Chondrocyte (in vitro differentiated cells): Measurements from ENCODE around the gene CD9. TPM values are rescaled to one million over a fixed set of nuclear protein-coding genes. Genes with fewer than 3 reads are reported as not detected.
"Not testable (repeated sequence)": the region's sequence is repeated elsewhere in the genome, so short reads cannot be mapped to it uniquely, and the experiment has no call there.

Source experiments
- DNase-seq: peaks from one replicate; pipeline ENCODE4 v3.0.0; 2021; ENCODE audit warnings: mixed read lengths, low spot score
- H3K27ac Mint-ChIP-seq: one replicate; pipeline ENCODE4 v1.8.0; 2021; ENCODE audit warnings: mild to moderate bottlenecking, moderate library complexity, mixed read lengths; ENCODE audit not compliant: unreplicated experiment
- H3K27me3 Mint-ChIP-seq: 2 replicates; pipeline ENCODE4 v1.8.0; 2021; ENCODE audit warnings: low read depth, mixed read lengths
- H3K36me3 Mint-ChIP-seq: 2 replicates; pipeline ENCODE4 v1.8.0; 2021; ENCODE audit warnings: low read depth, mixed read lengths
- H3K4me1 Mint-ChIP-seq: 2 replicates; pipeline ENCODE4 v1.8.0; 2021; ENCODE audit warnings: low read depth, mild to moderate bottlenecking, mixed read lengths
- H3K4me3 Mint-ChIP-seq: one replicate; pipeline ENCODE4 v1.8.0; 2021; ENCODE audit warnings: mild to moderate bottlenecking, moderate library complexity, mixed read lengths; ENCODE audit not compliant: unreplicated experiment
- H3K9me3 Mint-ChIP-seq: 2 replicates; pipeline ENCODE4 v1.8.0; 2021; ENCODE audit warnings: low read depth, mixed read lengths
- CTCF ChIP-seq: fragments of 200-600 bp; sonication (generic); IDR thresholded peaks from 2 replicates; pipeline ENCODE4 v1.5.0; 2021; ENCODE audit warnings: antibody characterized with exemption, mild to moderate bottlenecking, moderate library complexity
- long read RNA-seq: library from polyadenylated mRNA; stranded (forward); transcript quantifications from one replicate; pipeline ENCODE4 v2.0.0, GENCODE V29; 2021
- total RNA-seq: library from RNA; stranded (reverse); gene quantifications from 3 replicates; pipeline ENCODE4 v1.2.1, GENCODE V29; 2021

Gene CD9
- 54.7 to 62.1 TPM (median 60.7 TPM) in 3 replicates for total RNA-seq
- long read RNA-seq, transcript CD9-201 (8 exons, 1,218 nt) = major isoform, 91 of 109 reads
- long read RNA-seq, partial matches to known transcripts = 11 of 109 reads
- long read RNA-seq, other reads (novel, unspliced or antisense) = 3 of 109 reads

- no peaks in the 10 kb centered on the region for H3K27me3 Mint-ChIP-seq
- no peak for DNase-seq
- peak; percentile 12 for TF ChIP-seq CTCF
- H3K36me3 Mint-ChIP-seq = no peaks in the 10 kb centered on the region
- no peaks in the 10 kb centered on the region for H3K9me3 Mint-ChIP-seq
- H3K27ac Mint-ChIP-seq = peak within 1 kb of the TSS; percentile 79
- peaks cover 39% of the 10 kb centered on the region for H3K4me1 Mint-ChIP-seq
- peak within 1 kb of the TSS; percentile 76 for H3K4me3 Mint-ChIP-seq
These were observed at the start of gene CD9 for GRCh38 chr12:6200256-6201212. Gene CD9, plus strand, starts transcription at chr12:6200400. Its CDS starts 100 bp downstream, at chr12:6200500.

GRCh38 chr12:6154730-6155459 lies 45.3 kb upstream of the CD9 start:
- Mint-ChIP-seq H3K27me3 (no peaks in the 10 kb centered on the region), H3K27ac (no peak overlapping the region), H3K4me3 (no peak overlapping the region), H3K36me3 (no peaks in the 10 kb centered on the region), H3K4me1 (peaks cover 13% of the 10 kb centered on the region), H3K9me3 (no peaks in the 10 kb centered on the region)
- no peak for TF ChIP-seq CTCF
- DNase-seq = no peak

- H3K4me1 Mint-ChIP-seq = peaks cover 30% of the 10 kb centered on the region
- no peaks in the 10 kb centered on the region for H3K36me3 Mint-ChIP-seq
- no peak overlapping the region for H3K27ac Mint-ChIP-seq
- H3K4me3 Mint-ChIP-seq = no peak overlapping the region
- H3K27me3 Mint-ChIP-seq = no peaks in the 10 kb centered on the region
- TF ChIP-seq CTCF = no peak
- no peak for DNase-seq
- H3K9me3 Mint-ChIP-seq = no peaks in the 10 kb centered on the region
These were observed 42.7 kb upstream of the CD9 start for GRCh38 chr12:6157482-6157881.

GRCh38 chr12:6158255-6158654 lies 41.9 kb upstream of the CD9 start:
- Mint-ChIP-seq H3K27me3 (no peaks in the 10 kb centered on the region), H3K4me3 (no peak overlapping the region), H3K9me3 (no peaks in the 10 kb centered on the region), H3K36me3 (no peaks in the 10 kb centered on the region), H3K4me1 (peaks cover 30% of the 10 kb centered on the region), H3K27ac (no peak overlapping the region)
- DNase-seq = no peak
- TF ChIP-seq CTCF = no peak

- Mint-ChIP-seq H3K36me3 (no peaks in the 10 kb centered on the region), H3K4me3 (no peak overlapping the region), H3K4me1 (peaks cover 30% of the 10 kb centered on the region), H3K9me3 (no peaks in the 10 kb centered on the region), H3K27me3 (no peaks in the 10 kb centered on the region), H3K27ac (no peak overlapping the region)
- no peak for DNase-seq
- no peak for TF ChIP-seq CTCF
These were observed 41.5 kb upstream of the CD9 start for GRCh38 chr12:6158749-6159148.

- not testable (repeated sequence) for H3K27ac Mint-ChIP-seq, H3K4me3 Mint-ChIP-seq, DNase-seq, H3K36me3 Mint-ChIP-seq, H3K9me3 Mint-ChIP-seq, H3K27me3 Mint-ChIP-seq
- peaks cover 30% of the 10 kb centered on the region for H3K4me1 Mint-ChIP-seq
These were observed 40.8 kb upstream of the CD9 start for GRCh38 chr12:6159166-6160011.
